Stimulated activated naive CD8-positive, alpha-beta T cell treated with anti-CD3 and anti-CD28 coated beads, Interleukin-15, amount 100 ng/mL, for 72 hours (primary cell): Measurements from ENCODE around the gene MAP2K5.

ENCODE experiments used
- ATAC-seq: fragments of 150-1000 bp; cut with Tn5 transposase; 2 replicates; pipeline ENCODE4 v1.10.0; 2021; ENCODE audit warnings: mild to moderate bottlenecking, moderate library complexity
- DNase-seq, 2 donors: peaks; one replicate each; pipeline ENCODE4 v3.0.0; 2021 to 2022
- H3K27ac Mint-ChIP-seq, 2 donors: one replicate each; pipeline ENCODE4 v1.8.0; 2022; ENCODE audit warnings: mild to moderate bottlenecking in 2 of 2, mixed read lengths in 2 of 2, moderate library complexity in 2 of 2
- H3K27me3 Mint-ChIP-seq: one replicate; pipeline ENCODE4 v1.8.0; 2022; ENCODE audit warnings: mixed read lengths
- H3K4me1 Mint-ChIP-seq: one replicate; pipeline ENCODE4 v1.8.0; 2022; ENCODE audit warnings: mild to moderate bottlenecking, mixed read lengths
- H3K4me3 Mint-ChIP-seq, 2 donors: one replicate each; pipeline ENCODE4 v1.8.0; 2022; ENCODE audit warnings: mild to moderate bottlenecking in 2 of 2, mixed read lengths in 2 of 2, moderate library complexity in 1 of 2
- H3K9me3 Mint-ChIP-seq, 2 donors: one replicate each; pipeline ENCODE4 v1.8.0; 2022; ENCODE audit warnings: mixed read lengths in 2 of 2

MAP2K5 gene

GRCh38 chr15:67545864-67546263 lies 3.4 kb downstream of the MAP2K5 start:
- H3K4me1 Mint-ChIP-seq = peaks cover 60% of the 10 kb centered on the region

GRCh38 chr15:67547064-67547463 lies 4.6 kb downstream of the MAP2K5 start:
- Mint-ChIP-seq H3K9me3 (no peaks in the 10 kb centered on the region), H3K4me3 (no peak overlapping the region), H3K27me3 (no peaks in the 10 kb centered on the region), H3K4me1 (peaks cover 54% of the 10 kb centered on the region), H3K27ac (no peak overlapping the region)
- ATAC-seq (no peak), DNase-seq (no peak)

More at GRCh38 chr15:67545864-67546263, 3.4 kb downstream of the MAP2K5 start:
- no peaks in the 10 kb centered on the region for H3K27me3 Mint-ChIP-seq
- no peak overlapping the region for H3K4me3 Mint-ChIP-seq
- H3K27ac Mint-ChIP-seq = no peak overlapping the region
- H3K9me3 Mint-ChIP-seq = no peaks in the 10 kb centered on the region
- DNase-seq = no peak
- ATAC-seq = no peak

- DNase-seq (no peak), ATAC-seq (no peak)
- H3K9me3 Mint-ChIP-seq = no peaks in the 10 kb centered on the region
- H3K4me1 Mint-ChIP-seq = peaks cover 54% of the 10 kb centered on the region
- no peaks in the 10 kb centered on the region for H3K27me3 Mint-ChIP-seq
- no peak overlapping the region for H3K4me3 Mint-ChIP-seq
- H3K27ac Mint-ChIP-seq = no peak overlapping the region
Measured at GRCh38 chr15:67547836-67548235, 5.3 kb downstream of the MAP2K5 start.

- DNase-seq (no peak), ATAC-seq (no peak)
- no peaks in the 10 kb centered on the region for H3K27me3 Mint-ChIP-seq
- H3K4me3 Mint-ChIP-seq = no peak overlapping the region
- H3K27ac Mint-ChIP-seq = no peak overlapping the region
- H3K9me3 Mint-ChIP-seq = no peaks in the 10 kb centered on the region
- peaks cover 52% of the 10 kb centered on the region for H3K4me1 Mint-ChIP-seq
Measured at GRCh38 chr15:67548236-67548852, 5.8 kb downstream of the MAP2K5 start.

DNA sequence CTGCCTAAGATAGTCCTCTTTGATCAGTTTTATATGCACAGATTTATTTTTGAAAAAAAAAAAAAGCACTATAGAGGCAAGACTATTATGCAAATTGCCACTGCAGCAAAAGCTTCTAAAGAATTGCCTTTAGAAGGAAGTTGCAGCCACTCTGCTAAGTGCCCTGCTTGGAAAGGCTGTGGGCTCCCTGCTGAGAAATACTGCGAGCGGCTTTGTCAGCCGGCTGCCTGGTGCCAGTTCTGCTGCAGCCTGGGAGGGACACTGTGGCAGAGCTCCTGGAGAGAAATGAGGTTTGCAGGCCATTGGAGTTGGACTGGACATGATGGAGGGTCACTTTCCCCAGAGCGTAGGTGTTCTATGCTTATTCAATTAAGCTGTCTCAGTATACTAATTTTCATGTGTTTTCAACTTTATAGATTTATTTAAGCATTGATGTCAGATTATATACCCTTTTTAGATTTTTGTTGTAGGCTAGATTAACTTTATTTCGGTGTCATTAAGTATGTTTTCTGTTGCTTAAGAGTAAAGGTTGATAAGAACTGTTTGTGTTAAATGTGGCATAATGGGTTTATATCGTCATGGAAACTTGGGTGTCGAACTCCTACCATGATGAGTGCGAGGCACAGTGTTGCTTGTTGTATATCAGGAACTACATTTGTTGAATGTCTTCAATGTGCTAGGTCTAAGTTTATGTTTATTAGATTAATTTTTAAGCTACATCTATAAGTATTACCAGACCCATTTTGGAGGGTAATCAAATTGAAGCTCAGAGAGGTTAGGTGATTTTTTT lies 6.6 kb downstream of the MAP2K5 start:
- Mint-ChIP-seq H3K27ac (no peak overlapping the region), H3K9me3 (no peaks in the 10 kb centered on the region), H3K4me3 (no peak overlapping the region), H3K27me3 (no peaks in the 10 kb centered on the region), H3K4me1 (peaks cover 44% of the 10 kb centered on the region)
- ATAC-seq (no peak), DNase-seq (no peak)

GRCh38 chr15:67549736-67550135 lies 7.2 kb downstream of the MAP2K5 start:
- H3K4me1 Mint-ChIP-seq = peaks cover 39% of the 10 kb centered on the region
- no peak overlapping the region for H3K4me3 Mint-ChIP-seq
- ATAC-seq (no peak), DNase-seq (no peak)
- no peak overlapping the region for H3K27ac Mint-ChIP-seq
- no peaks in the 10 kb centered on the region for H3K9me3 Mint-ChIP-seq
- no peaks in the 10 kb centered on the region for H3K27me3 Mint-ChIP-seq

- no peak for ATAC-seq
- no peak for DNase-seq
- Mint-ChIP-seq H3K4me1 (peaks cover 36% of the 10 kb centered on the region), H3K9me3 (no peaks in the 10 kb centered on the region), H3K4me3 (no peak overlapping the region), H3K27me3 (no peaks in the 10 kb centered on the region), H3K27ac (no peak overlapping the region)
Measured at GRCh38 chr15:67550522-67550921, 8.0 kb downstream of the MAP2K5 start.

GRCh38 chr15:67551207-67551743 lies 8.8 kb downstream of the MAP2K5 start:
- H3K4me1 Mint-ChIP-seq = peaks cover 29% of the 10 kb centered on the region
- DNase-seq (no peak), ATAC-seq (no peak)
- no peak overlapping the region for H3K4me3 Mint-ChIP-seq
- no peak overlapping the region for H3K27ac Mint-ChIP-seq
- H3K27me3 Mint-ChIP-seq = no peaks in the 10 kb centered on the region
- H3K9me3 Mint-ChIP-seq = no peaks in the 10 kb centered on the region

DNA sequence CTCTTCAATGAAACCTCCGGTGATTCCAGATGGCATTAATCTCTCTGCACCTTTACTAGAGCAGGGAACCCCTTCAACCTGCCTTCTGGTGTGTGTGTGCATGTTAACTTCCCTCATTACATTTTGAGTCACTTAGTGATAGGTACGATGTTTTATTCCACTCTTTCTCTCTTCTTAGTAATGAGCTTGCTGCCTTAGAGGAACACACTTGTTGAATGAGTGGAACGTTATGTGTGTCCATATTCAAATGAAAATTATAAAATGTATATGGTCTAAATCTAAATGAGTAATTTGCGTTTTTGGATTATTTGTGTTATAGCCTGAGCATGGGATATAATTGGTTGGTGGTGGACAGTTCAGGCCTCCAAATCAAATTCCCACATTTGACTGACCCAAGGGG lies 12.1 kb downstream of the MAP2K5 start:
- Mint-ChIP-seq H3K4me1 (peaks cover 7% of the 10 kb centered on the region), H3K27me3 (no peaks in the 10 kb centered on the region), H3K9me3 (peaks cover 7% of the 10 kb centered on the region in 2 donors), H3K4me3 (no peak overlapping the region), H3K27ac (no peak overlapping the region)
- DNase-seq (no peak), ATAC-seq (no peak)

GRCh38 chr15:67556976-67557570 lies 14.6 kb downstream of the MAP2K5 start:
- DNase-seq (no peak), ATAC-seq (no peak)
- H3K4me1 Mint-ChIP-seq = peaks cover 7% of the 10 kb centered on the region
- H3K4me3 Mint-ChIP-seq = no peak overlapping the region
- peaks cover 7% of the 10 kb centered on the region in 2 donors for H3K9me3 Mint-ChIP-seq
- H3K27ac Mint-ChIP-seq = no peak overlapping the region
- H3K27me3 Mint-ChIP-seq = no peaks in the 10 kb centered on the region

GRCh38 chr15:67558502-67558901 lies 16.0 kb downstream of the MAP2K5 start:
- no peak for DNase-seq
- Mint-ChIP-seq H3K27ac (no peak overlapping the region), H3K4me1 (peaks cover 7% of the 10 kb centered on the region), H3K27me3 (no peaks in the 10 kb centered on the region), H3K9me3 (peaks cover 7% of the 10 kb centered on the region in 2 donors), H3K4me3 (no peak overlapping the region)
- no peak for ATAC-seq

GRCh38 chr15:67559158-67559557 lies 16.7 kb downstream of the MAP2K5 start:
- DNase-seq = no peak
- no peak for ATAC-seq
- Mint-ChIP-seq H3K27ac (no peak overlapping the region), H3K4me1 (peaks cover 9% of the 10 kb centered on the region), H3K9me3 (peaks cover 7% of the 10 kb centered on the region in 2 donors), H3K27me3 (no peaks in the 10 kb centered on the region), H3K4me3 (no peak overlapping the region)

GRCh38 chr15:67559576-67559975 lies 17.1 kb downstream of the MAP2K5 start:
- Mint-ChIP-seq H3K4me3 (no peak overlapping the region), H3K9me3 (peaks cover 7% of the 10 kb centered on the region in 2 donors), H3K27me3 (no peaks in the 10 kb centered on the region), H3K4me1 (peaks cover 12% of the 10 kb centered on the region), H3K27ac (no peak overlapping the region)
- no peak for DNase-seq
- no peak for ATAC-seq

DNA sequence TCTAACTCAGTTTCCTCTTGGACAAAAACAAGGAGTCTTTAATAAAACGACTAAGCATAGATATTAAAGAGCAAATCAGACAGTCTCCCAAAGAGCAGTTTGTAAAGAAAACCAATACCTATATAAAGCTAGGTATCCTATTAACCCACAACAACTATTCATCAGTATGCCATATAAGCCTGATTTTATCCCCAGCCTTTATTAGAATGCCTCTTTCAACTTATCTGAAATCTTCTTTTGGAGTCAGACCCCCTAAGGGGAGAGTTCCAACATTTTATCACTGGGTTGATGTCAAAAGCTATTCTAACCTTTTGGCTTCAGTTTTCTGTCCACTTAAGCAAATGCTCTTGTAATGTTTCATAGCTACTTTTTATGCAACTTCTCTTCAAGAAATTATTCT lies 17.8 kb downstream of the MAP2K5 start:
- peaks cover 12% of the 10 kb centered on the region for H3K4me1 Mint-ChIP-seq

DNA sequence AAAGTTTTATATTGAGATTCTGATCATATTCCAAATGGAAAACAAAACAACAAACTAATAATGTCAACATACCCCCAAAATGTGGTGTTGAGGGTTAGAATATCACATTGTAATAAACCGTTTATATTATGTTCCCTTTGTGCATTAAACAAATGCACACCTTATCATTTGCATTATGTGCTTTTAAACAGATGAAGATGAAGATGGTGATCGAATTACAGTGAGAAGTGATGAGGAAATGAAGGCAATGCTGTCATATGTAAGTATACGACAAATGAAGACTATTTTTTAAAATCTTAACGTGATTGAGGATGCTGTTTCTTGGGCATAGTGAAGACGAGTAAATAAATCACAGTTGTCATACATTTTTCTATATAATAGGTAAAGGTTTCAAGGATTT lies 20.6 kb downstream of the MAP2K5 start:
- no peak overlapping the region for H3K27ac Mint-ChIP-seq
- no peak overlapping the region for H3K4me3 Mint-ChIP-seq
- H3K27me3 Mint-ChIP-seq = no peaks in the 10 kb centered on the region
- peaks cover 7% of the 10 kb centered on the region in 2 donors for H3K9me3 Mint-ChIP-seq
- ATAC-seq (no peak), DNase-seq (no peak)
- peaks cover 12% of the 10 kb centered on the region for H3K4me1 Mint-ChIP-seq

More for the DNA sequence above, 17.8 kb downstream of the MAP2K5 start:
- Mint-ChIP-seq H3K4me3 (no peak overlapping the region), H3K27ac (no peak overlapping the region), H3K9me3 (peaks cover 7% of the 10 kb centered on the region in 2 donors), H3K27me3 (no peaks in the 10 kb centered on the region)
- no peak for ATAC-seq
- DNase-seq = no peak
